Measurements from ENCODE around the gene PAH.

- TF ChIP-seq ZBED1 (IDR thresholded peaks at IDR 0.05; ENCODE audit: borderline replicate concordance): no peak
- TF ChIP-seq, protein P1, sequence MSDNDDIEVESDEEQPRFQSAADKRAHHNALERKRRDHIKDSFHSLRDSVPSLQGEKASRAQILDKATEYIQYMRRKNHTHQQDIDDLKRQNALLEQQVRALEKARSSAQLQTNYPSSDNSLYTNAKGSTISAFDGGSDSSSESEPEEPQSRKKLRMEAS (IDR thresholded peaks at IDR 0.05; ENCODE audit: low read depth, low read length): no peak
Measured at GRCh38 chr12:102955926-102956737, 39.1 kb upstream of the PAH start.

Measured in GM12878 (cell line).